GM19238 (cell line): ENCODE results near the gene TFF3.

Experiments used
- DNase-seq: peaks from one replicate; pipeline ENCODE4 v3.0.0; 2011; ENCODE audit warnings: low spot score; ENCODE audit not compliant: insufficient read length

The TFF3 gene

DNA sequence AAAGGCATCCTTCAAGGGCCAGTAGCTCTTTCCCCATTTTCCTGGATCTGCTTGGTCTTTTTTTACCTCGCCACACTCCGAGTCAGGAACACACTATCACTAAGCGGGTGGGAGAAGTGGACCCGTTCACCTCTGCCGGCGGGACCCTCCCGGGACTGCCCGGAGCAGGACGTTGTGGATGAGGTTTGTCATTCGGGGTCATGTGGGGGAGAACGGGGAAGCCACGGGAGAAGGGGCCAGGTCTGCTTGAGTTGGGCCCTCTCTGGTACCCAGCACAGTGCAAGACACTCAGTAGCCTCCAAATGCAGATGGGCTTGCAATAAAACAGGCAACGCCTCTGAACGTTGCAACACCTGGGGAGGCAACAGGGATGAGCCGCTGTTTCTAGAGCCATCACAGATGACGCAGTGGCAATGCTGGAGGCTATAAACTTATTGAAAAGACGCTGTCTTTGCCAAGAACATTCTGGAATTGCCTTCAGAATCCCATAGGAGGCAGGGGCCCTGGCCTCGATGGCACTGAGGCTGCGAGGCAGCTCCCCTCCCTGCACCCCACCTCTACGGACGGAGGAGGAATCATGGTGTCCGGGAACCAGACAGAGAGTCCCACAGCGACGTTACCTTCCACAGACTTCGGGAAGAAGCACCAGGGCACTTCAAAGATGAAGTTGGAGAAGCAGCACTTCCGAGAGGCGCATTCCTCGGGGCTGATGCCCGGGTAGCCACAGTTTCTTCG lies 31.8 kb upstream of the TFF3 start:
- no peak for DNase-seq

DNA sequence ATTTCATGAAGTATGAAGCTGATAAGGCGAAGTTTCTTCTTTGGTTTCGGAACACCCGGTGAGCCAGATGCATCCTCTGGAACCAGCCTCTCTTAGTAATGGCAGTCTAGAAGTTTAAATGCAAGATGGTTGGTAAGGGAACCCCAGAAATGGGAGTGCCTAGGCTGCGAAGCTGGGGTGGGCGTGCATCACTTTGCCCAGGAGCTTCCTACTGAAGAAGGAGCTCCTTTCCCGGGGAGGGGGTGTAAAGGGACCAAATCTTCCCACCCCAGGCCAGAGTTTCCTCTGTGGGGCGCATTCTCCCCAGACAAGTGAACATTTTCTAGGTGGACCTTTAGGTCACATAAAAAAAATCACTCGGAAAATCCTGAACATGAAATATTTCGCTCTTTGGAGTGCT lies 31.2 kb upstream of the TFF3 start:
- no peak for DNase-seq

DNA sequence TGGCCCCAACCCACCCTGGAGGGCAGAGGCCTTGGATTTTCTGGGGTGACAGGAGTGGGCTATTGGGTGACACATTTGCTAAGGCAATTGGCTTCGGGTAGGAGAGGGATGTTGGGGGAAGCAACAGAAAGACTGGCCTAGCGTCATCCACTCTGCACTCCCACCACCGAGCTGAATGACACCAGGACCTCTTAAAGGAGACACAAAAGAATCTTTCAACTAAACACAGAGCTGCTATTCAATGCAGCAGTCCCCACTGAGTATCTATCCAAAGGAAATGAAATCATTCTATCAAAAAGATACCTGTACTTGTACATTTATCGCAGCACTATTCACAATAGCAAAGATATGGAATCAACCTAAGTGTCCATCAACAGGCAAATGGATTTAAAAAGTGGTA lies 29.4 kb upstream of the TFF3 start:
- no peak for DNase-seq

- DNase-seq, result no peak
Observed at GRCh38 chr21:42343963-42344510, 28.8 kb upstream of the TFF3 start.

GRCh38 chr21:42343556-42343955 lies 28.3 kb upstream of the TFF3 start:
- DNase-seq, result no peak

GRCh38 chr21:42343101-42343500 lies 27.9 kb upstream of the TFF3 start:
- DNase-seq, result no peak

- no peak for DNase-seq
Observed at GRCh38 chr21:42341776-42342542, 26.8 kb upstream of the TFF3 start.

DNA sequence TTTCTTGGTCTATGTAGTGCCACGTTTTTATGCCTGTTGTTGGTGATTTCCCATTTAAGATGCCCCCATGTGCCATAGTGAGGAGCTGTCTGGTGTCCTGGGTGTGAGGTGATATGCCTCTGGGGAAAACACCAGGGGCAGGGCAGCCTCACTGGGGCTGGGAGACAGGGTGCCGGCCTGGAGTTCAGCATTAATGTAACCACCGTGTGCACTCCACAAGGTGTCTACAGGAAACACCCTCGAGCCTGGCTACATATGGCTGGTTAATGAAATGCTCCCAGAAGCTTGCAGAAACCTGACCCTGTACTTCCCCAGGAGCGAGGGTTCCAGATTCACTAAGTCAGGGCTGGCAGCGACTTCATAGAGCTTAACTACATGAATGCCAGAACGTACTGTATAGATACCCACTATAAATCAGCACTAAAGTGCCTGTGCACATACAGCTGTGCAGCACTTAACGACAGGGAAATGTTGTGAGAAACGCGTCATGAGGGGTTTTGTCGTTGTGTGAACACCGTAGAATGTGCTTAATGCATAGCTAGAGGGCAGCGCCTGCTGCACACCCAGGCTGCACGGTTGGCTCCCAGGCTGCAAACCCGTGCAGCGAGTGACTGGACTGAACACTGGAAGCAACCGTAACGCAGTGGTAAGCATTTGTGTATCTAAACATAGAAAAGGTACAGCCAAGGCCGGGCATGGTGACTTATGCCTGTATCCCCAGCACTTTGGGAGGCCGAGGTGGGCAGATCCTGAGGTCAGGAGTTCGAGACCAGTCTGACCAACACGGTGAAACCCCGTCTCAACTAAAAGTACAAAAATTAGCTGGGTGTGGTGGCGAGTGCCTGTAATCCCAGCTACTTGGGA lies 25.2 kb upstream of the TFF3 start:
- DNase-seq, result no peak

DNA sequence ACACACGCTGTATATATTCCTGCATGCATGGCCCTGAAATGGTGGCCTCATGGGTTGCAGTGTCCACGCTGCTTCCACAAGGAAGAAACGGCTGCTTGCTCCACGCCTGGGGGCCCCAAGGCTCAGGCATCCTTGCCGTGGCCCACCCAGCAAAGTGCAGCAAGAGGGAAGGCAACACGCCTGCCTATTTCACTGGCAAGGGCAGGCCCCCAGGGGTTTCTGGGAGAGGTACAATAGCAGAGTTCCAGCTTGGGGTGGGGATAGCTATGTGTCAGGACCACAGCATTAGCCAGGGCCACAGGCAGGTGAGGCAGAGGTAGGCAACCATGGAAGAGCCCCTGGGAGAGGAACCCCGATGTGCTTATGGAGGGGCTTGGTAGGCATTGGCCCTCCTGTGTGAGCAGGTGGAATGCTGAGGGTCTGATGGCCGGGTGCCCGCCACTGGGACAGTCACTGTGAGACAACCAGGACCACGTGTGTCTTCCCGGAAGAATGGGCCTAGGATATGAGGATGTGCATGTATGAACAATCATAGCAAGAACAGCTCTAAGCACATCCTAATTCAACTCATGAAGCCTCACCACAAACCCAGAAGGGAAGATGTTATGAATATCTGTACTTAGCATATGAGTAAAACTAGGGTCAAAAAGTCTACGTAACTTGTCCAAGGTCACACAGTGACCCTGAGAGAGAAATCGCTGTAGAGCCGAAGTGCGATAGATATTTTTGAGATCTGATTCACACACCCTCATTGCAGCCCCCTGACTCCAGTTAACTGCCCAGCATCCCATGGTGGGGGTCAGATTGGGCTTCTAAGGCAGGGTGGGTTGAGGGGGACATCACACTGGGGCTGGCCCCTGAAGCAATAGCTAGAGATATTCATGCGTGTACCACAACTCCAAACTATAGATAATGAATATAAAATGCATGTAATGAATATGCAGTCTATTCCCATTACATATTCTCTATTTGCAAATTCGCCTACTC lies 23.8 kb upstream of the TFF3 start:
- DNase-seq, result no peak

- DNase-seq, result no peak
Observed at GRCh38 chr21:42337830-42338728, 22.9 kb upstream of the TFF3 start.

DNA sequence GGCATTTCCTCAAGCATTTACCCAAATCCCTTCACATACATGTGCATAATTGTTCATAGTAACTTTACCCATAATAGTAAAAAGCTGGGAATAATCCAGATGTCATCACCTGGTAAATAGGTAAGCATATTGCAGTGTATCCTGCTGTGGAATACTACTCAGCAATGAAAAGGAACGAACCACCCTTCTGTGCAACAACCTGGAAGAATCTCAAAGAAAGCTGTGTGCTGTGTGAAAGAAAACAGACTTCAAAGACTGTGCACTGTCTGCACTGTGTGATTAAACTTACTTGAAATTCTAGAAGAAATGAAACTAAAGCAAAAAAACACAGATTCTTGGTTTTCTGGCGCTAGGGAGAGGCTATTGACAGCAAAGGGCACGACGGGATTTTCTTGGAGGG lies 22.1 kb upstream of the TFF3 start:
- no peak for DNase-seq

DNA sequence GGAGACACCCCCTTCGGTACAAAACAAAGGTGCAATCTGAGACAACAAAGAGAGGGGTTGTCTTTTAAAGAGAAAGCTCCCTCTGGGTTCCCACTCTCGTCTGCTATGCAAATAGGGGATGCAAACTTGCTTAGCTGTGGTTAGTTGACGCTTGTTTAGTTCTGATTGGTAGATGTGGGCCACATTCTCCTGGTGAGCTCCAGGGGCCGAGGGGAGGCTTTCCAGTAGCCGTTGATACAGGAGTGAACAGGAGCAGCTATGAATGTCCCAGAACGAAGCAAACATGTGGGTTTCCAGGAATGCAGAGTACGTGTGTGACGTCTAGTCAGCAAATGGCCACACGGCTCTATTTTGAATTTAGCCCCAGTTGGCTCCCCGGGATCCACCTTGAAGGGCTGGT lies 20.8 kb upstream of the TFF3 start:
- DNase-seq, result no peak

- no peak for DNase-seq
Observed at GRCh38 chr21:42332557-42333317, 17.5 kb upstream of the TFF3 start.

DNA sequence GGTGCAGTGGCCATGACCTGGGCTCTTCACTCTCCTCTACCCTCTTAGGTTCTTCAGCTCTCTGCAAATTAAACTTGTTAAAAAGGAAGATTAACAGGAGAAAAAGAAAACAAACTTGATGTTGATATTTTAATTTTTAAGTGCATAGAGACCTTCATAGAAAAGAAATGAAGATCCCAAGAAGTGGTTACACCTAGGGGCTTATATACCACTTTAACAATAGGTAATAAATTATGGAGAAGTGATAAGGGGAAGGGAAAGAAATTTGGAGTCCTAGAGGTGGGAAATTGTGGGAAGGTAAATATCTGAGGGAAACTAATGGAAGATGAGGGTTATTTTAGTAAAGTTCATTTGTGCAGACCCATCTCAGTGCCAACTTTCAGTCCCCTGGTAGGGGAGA lies 16.5 kb upstream of the TFF3 start:
- DNase-seq, result no peak

DNA sequence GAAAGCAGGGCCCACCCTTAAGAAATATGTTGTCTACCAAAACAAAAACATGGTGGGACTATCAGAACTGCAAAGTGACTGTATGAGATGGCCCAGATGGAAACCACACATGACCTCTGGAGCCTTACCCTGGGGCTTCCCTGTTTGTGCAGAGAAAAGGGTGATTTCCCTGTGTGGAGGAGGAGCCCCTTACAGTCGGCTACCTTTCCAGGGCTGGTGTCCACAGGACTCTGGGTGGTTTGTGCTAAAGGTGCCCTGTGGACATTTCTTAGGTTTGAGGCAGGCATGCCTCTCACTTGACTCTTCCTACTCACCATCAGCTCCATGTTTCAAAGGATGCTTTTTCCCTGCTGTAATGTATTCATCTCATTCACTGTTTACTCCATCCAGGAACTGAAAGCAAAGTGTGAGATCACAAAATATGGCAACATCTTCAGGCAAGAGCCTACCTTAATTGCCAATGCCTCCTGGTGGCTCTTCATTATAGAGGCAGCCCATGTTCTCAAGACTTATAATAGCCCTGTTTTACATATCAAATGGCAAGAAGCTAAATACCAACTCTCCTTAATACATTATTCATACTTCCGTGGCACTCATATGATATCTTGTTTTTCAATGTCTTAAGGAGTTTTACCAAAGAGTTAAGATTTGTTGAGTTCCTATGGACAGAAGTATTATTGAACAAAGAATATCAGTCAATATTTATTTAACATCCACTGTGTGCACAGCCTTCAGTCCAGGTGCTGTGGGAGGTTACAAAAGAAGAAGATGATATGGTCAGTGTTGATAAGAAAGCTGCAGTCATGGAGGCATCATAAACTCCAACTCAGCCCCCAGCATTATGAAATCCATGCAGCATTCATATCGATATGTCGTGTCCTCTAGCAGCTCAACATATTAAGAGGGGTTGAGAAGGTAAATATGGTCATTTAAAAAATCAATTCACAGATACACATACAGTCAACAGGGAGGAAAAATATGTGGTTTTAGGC lies 15.5 kb upstream of the TFF3 start:
- DNase-seq, result no peak

GRCh38 chr21:42324896-42325295 lies 9.7 kb upstream of the TFF3 start:
- no peak for DNase-seq

- DNase-seq, result no peak
Observed at GRCh38 chr21:42321845-42322244, 6.6 kb upstream of the TFF3 start.

DNA sequence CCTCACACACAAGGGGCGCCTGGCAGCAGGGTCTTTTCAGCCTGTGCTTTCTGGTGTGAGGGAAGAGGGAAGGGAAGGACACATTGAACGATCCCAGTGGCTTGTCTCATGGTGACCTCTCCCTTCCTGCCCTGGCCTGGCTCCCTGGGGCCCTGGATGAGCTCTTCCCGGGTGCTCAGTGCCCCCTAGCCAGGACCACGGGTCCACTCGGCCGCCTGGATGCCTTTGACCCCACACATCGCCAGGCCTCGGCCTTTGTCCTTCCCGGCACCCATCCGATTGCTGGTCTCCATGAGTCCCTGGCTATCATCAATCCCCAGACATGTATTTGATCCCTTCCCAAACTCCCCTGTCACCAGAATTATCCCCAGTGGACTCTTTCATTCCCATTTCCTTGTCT lies 6.0 kb upstream of the TFF3 start:
- DNase-seq, result no peak
